ENCODE measurements around the gene ELMO1. TPM values are rescaled to one million over a fixed set of nuclear protein-coding genes. Genes with fewer than 3 reads are reported as not detected.

The ELMO1 gene
- total RNA-seq, 1 experiment from 2014 or later = 7.8 TPM

- H3K4me2 ChIP-seq (ENCODE audit: insufficient read depth, insufficient read length, low read length) = no peak overlapping the region
Observed at GRCh38 chr7:37035631-37036030, 413.0 kb downstream of the ELMO1 start.

More at GRCh38 chr7:37035631-37036030, 413.0 kb downstream of the ELMO1 start:
- H2AK5ac ChIP-seq (ENCODE audit: insufficient read length, low read length) = no peak overlapping the region
- H3T11ph ChIP-seq (ENCODE audit: low read length) = no peak overlapping the region
- no peak overlapping the region for H3K23ac ChIP-seq (ENCODE audit: insufficient read length, low read depth, low read length)
- no peaks in the 10 kb centered on the region for H3K27me3 ChIP-seq (ENCODE audit: insufficient read depth, low read length)
- H3K27me3 Mint-ChIP-seq (ENCODE audit: low read depth) = no peaks in the 10 kb centered on the region
- H2AFZ ChIP-seq (ENCODE audit: low read length) = no peak overlapping the region
- no peak overlapping the region for H3K56ac ChIP-seq (ENCODE audit: insufficient read length, low read depth, low read length)
- no peak overlapping the region for H2BK12ac ChIP-seq (ENCODE audit: insufficient read length, low read depth, low read length)
- no peaks in the 10 kb centered on the region for H3K23me2 ChIP-seq (ENCODE audit: insufficient read length, low read depth, low read length, poor library complexity, severe bottlenecking)
- H3K79me2 ChIP-seq (ENCODE audit: insufficient read depth, low read length) = no peaks in the 10 kb centered on the region
- no peak overlapping the region for H3K27ac ChIP-seq (ENCODE audit: insufficient read length, low read depth, low read length)
- no peak overlapping the region for H2BK5ac ChIP-seq (ENCODE audit: insufficient read length, low read length)
- no peak overlapping the region for H2BK20ac ChIP-seq (ENCODE audit: low read depth, low read length, poor library complexity, severe bottlenecking)
- H3K4me3 Mint-ChIP-seq = no peak overlapping the region
- H4K8ac ChIP-seq (replicated peaks; ENCODE audit: insufficient read length, low read depth, low read length) = no peak overlapping the region
- H4K91ac ChIP-seq (ENCODE audit: insufficient read length, low read depth, low read length) = no peak overlapping the region
- H2BK120ac ChIP-seq (ENCODE audit: low read depth, low read length, poor library complexity, severe bottlenecking) = no peak overlapping the region
- TF ChIP-seq CTCF (conservative IDR thresholded peaks at IDR 0.05) = no peak
- no peak overlapping the region for H3K27ac Mint-ChIP-seq
- H3K9me3 Mint-ChIP-seq = peaks cover 5% of the 10 kb centered on the region in 2 experiments; a peak in 1 of 5 replicates
- H4K5ac ChIP-seq (ENCODE audit: insufficient read length, low read depth, low read length) = no peak overlapping the region
- peaks cover 17% of the 10 kb centered on the region for H3K4me1 ChIP-seq (ENCODE audit: insufficient read depth, low read length)
- peaks cover 15 to 26% of the 10 kb centered on the region in 2 experiments for H3K4me1 Mint-ChIP-seq
- DNase-seq = no peak
- H4K20me1 ChIP-seq (ENCODE audit: control insufficient read depth, insufficient read depth, insufficient read length) = no peaks in the 10 kb centered on the region
- H3K79me1 ChIP-seq (ENCODE audit: insufficient read depth, low read depth, low read length, poor library complexity, severe bottlenecking) = no peaks in the 10 kb centered on the region
- H2BK15ac ChIP-seq (ENCODE audit: low read depth, low read length) = no peak overlapping the region
- no peak overlapping the region for H3K18ac ChIP-seq (ENCODE audit: insufficient read length, low read depth, low read length)
- H3K14ac ChIP-seq (ENCODE audit: insufficient read depth, low read length) = no peak overlapping the region
- no peaks in the 10 kb centered on the region for H3K9me3 ChIP-seq (ENCODE audit: control insufficient read depth, low read depth, low read length)
- no peak overlapping the region for H3K4ac ChIP-seq (ENCODE audit: low read depth, low read length)
- H3K36me3 Mint-ChIP-seq (ENCODE audit: insufficient read depth in 1 of 3, low read depth in 3 of 3) = peaks cover 0 to 8% (median 4%) of the 10 kb centered on the region in 3 experiments; a peak in 3 of 7 replicates
- no peak overlapping the region for H3K9ac ChIP-seq (ENCODE audit: extremely low read depth, insufficient read length, low read length)
